Germinal center (tissue), 1 donor: ENCODE measurements around the gene MYO10.

ENCODE experiments used
- DNase-seq: peaks from one replicate; pipeline ENCODE4 v3.0.0; 2012; ENCODE audit warnings: mixed read lengths, low spot score

Gene MYO10

DNA sequence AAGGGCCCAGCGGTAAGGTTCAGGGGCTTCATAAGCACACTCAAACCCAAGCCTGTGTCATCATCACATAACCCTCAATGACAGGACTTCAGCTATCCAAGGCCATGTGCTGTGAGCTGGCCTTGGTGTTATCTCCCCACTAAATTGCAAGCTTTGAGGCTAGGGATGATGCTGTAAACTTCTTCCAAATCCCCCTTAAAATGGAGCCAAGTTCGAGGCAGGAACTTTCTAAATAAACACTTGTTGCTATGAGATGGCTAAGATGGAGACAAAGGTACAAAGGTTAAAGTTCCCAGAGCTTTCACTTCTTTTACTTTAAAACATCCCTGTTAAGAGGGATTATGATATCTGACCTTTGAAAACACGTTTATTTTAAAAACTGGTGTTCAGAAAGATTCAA, 123.6 kb downstream of the MYO10 start:
- DNase-seq: no peak

DNA sequence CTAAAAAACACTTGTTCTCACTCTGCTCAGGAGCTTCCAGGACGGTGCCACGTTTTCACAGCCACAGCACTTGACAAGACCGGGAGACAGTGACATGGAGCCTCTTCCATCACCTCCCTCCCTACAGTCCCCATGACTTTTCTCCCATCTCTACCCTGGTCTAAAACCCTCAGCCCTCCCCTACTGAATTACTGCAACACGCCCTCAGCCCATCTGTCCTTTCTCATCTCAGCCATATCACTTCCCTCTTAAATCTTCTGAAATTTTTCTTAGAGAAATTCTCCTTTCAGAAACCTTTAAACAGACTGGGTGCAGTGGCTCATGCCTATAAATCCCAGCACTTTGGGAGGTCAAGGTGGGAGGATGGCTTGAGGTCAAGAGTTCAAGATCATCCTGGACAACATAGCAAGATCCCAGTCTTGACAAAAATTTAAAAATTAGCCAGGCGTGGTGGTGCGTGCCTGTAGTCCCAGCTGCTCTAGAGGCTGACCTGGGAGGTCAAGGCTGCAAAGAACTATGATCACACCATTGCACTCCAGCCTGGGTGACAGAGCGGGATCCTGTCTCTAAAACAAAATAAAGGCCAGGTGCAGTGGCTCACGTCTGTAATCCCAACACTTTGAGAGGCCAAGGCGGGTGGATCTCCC, 125.8 kb downstream of the MYO10 start:
- no peak for DNase-seq

DNA sequence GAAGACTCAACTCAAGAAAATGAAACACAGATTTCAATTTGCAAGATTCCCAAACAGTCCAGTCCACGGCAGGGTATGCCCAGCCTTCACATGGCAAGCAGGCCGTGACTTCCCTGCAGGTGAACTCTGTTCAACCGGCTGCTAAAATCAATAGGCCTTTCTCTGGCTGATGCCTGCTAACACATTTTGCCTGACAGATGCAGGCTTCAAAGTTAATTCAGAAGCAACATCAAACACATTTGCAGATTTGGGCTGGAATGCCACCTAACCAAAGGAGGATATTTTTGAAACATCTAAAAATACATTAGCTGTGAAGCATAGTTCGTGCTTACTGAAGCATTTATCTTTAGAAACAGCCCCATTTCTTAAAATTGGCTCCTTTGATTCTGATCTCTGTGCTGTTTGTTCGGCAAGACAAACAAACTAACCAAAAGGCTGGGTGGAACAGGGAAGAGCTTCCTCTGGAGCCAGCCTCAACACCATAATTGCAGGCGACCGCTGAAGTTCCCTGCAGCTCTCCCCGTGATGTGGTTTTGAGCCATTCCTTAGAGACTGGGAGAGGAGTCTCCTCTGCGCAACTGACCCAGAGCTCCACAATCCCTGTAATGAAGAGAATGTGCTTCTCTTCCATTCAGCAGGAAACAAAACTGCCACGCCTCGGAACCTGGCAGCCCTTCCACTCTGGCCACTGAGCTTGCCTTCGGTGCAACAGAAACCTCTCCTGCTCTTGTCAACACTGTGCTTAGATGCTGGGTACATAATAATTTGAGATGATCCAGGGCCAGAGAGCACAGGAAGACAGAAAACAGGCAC, 126.5 kb downstream of the MYO10 start:
- no peak for DNase-seq

DNA sequence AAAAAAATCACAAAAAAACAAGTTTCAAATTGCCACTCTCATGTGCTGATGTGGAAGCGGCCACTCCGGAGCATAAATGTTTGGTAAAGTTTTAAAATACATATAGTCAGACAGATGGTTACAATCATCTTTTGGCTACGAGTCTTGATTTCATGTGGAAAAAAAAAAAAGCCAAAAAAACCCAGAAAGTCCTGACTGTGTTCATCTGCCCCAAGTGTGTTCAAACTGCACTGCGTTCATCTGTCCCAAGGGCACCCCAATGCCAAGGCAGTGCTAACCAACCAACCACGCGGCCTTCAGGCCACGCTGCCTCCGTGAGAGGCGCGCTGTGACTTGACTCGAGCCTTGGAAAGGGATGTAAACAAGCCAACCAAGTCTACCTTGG, 127.1 kb downstream of the MYO10 start:
- DNase-seq: no peak

DNA sequence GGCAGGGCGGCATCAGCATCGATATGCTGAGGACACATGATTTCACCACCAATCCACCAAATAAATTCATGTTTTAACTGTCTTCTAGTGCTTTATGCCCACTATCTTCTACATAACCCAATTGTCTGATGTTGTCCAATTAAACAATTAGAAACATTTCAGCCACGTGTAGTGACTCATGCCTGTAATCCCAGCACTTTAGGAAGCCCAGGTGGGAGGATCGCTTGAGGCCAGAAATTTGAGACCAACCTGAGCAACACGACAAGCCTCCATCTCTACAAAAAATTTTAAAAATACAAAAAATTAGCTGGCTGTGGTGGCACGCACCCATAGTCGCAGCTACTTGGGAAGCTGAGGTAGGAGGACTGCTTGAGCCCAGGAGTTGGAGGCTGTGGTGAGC, 128.1 kb downstream of the MYO10 start:
- DNase-seq: no peak

DNA sequence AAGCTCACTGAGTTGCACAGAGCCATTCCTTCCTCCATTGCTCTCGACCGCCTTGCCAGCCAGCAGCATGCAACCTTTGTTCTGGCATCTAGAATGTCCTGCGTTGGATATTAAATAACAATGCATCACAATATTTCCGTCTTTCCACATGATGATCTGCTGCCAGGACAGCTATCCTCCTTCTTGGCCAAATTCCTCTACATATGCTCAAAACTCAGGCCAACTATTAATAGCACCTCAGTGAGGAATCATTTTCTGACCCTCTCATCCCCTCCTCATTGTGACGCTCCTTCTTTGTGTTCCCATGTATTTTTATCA, 128.6 kb downstream of the MYO10 start:
- DNase-seq: no peak

DNA sequence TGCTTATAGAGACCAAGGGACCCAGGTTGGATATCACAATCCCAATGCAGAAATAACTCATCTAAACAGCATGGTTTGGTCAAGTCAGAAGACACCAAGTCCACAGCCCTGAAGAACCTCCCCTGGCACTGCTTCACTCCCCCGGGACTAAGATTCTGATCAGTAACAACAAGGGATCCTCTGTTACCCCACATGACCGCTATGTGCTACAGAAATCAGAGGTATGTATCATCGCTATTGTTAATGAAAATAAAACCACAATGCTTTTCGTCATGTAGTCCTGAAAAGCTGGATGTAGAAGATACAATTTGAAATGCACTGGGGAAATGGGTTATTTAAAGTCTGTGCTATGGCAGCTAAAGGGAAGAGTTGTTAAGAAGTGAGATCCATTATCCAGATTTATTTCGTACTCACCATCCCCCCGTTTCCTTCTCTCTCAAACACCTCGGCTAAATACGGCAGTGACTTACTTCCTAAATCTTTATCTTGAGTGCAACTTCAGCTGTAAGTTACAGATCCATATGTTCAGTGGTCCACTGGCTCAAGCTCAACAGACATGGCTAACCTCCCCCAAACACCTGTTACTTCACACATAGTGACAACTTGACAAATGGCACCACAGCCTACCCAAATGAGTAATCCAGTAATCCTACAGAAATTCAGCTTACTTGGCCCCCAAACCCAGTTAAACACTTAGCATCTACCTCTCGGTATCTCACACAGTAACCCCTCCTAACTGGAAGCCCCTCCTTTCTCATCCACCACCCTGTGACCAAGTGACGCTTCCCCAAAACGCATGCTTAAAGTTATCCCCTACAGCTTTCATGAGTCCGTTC, 129.2 kb downstream of the MYO10 start:
- no peak for DNase-seq

DNA sequence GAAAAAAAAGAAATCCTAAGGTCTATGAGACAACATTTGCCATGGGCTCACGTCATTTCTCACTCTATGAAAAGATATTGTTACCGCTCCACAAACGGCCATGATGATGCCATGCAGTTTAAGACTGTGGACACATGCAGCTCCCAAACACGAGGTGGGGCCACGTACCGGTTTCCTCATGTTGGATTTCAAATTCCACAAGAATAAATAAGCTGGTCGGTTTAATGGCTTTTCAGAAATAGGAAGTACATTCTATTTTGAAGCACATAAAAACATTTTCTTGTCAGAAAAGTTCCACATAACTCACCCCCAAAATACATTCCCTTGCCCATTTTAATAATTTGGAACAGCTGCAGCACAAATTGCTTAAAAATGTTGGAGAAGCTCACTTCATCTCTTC, 130.6 kb downstream of the MYO10 start:
- DNase-seq: no peak

DNA sequence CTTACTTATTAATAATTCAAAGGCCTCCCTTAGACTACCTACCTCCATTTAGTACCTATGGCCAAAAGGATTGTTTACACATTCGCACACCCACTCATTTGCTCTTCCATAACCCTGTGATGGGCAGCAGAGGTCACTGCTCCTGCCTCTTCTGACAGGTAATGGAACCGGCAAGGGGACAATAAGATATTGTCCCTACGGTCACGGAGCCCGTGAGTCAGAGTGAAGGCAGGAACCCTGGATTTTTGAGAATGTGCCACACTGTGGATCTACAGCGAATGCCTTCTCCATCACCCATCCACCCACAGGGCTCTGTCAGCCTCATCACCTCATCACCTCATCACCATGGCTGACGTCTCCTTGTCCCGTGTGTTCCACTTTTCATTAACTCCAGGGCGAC, 132.3 kb downstream of the MYO10 start:
- no peak for DNase-seq

DNA sequence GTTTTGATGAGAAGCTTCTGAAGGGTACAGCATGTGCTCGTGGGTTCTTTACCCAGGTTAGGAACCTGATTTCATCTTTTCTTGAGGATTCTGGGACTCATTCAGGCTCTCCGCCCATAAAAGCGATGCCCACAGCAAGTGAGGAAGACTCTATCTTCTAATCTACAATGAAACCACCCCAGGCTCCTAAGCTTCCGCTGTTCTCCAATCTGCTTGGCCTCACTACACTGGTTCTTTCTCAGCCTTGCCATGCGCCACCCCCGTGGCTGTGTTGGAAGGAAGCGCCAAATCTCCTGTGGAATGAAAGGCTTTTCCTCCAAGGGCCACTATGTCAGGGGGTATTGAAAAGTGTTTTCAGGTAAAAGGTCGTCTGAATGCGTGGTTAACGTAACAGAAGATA, 135.6 kb downstream of the MYO10 start:
- no peak for DNase-seq

DNA sequence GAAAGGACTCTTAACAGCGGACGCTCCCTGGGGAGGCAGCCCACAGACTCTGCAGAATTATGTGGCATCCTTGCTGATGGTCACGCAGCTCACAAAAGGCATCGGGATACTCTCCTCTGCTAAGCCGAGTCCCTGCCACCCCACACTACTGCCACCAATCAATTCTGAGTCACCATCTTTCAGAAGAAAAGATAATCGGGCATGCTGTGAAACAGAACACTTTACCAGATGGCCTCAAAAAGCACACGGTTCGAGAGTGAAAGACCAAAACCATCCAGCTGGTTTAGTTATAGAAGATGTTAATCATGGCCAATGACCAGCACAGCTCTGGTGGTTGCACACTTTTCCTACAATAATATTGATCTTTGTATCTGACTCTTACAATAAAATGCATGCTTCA, 136.3 kb downstream of the MYO10 start:
- no peak for DNase-seq

DNA sequence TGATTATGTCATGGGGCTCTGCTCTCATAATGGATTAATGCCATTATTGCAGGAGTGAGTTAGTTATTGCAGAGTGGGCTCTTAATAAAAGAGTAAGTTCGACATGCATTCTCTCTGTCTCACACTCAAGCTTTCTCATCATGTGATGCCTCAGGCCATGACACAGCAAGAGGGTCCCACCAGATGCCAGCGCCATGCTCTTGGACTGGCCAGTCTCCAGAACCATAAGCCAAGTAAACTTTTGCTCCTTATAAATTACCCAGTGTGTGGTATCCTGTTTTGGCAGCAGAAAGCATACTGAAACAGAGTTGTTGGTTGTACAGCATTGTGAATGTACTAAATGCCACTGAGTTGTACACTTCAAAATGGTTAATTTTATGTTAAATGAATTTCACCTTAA, 138.1 kb downstream of the MYO10 start:
- DNase-seq: no peak

DNA sequence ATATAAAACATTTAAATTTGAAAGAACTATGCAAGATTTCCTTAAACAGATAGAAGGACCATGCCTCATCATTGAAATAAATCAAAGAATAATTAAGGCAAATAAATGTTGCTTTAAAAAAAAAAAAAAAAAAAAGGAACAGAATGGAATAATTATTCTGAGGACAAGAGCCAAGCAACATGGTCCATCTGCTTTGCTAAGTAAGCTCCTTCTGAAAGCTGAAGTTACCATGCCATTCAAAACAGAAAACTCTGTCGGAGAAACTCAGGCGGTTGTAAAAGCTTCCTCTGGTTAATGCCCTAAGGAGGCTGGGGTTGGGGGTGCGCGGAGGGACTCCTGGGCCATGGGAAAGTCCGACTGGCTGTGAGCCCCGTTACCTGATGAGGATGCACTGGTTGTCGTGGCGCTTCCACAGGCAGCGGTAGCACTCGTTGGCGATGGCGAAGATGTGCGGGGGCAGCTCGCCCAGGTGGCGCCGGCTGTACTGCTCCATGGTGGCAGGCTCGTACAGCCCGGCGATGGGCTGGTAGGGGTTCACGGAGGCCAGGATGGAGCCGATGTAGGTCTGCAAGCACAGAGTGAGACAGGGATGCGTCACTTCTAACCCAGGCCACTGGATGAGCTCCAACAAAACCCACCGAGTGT, 141.7 kb downstream of the MYO10 start:
- DNase-seq: no peak

DNA sequence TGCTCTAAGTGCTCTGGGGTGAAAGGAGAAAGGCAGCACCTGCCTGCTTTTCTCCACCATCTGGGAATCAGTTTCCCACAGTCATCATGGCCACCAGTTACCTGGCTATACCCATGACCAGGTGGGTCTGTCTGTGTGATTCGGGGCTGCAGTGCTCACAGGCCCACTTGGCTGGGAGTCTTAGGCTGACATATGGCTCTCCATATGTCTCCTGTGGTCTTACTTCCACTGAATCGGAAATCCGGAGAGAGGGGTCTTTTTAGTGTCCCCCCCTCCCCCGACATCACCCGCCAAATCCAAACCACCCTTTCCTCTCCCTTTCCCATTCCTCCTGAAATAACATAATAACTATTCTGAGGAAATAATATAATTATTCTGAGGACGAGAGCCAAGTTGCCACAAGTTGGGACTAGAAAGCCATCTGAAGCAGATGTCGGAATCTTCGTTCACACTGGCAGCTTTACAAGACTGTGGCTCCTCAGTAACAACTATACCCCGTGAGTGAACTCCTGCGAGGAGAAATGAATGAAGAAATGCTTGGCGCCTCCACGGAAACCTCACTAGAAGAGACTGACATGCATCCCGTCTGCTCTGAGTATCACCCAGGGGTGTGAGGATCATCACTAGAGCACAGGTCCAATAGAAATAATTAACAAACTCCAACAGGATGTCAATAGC, 143.4 kb downstream of the MYO10 start:
- no peak for DNase-seq

DNA sequence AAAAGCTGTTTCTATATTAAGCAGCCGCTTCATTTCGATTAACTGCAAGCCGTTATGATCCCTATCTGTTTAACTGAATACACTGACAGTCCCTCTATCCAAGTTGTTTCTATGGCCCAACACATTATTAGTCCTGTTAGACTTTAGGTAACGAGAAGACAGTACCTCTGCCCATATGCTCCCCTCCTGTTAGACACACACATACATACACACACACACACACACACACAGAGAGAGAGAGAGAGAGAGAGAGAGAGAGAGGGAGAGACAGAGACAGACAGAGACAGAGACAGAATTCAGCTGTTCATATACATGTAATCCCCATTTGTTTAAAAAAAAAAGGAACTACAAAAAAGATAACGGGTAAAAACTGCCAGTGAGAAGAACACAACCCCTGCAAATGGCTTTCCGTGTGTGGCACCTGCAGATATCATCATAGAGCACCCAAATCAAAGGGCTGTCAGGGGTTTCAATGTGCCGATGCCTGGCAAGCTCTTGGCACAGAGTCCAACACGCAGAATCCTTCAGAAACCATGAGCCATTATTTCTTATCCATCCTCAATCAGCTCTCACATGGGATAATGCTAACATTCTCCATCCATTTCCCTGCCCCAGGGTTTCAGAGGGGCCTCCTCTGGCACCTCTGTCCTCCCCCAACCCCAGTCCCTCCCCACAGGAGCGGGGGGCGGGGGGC, 144.0 kb downstream of the MYO10 start:
- DNase-seq: no peak

DNA sequence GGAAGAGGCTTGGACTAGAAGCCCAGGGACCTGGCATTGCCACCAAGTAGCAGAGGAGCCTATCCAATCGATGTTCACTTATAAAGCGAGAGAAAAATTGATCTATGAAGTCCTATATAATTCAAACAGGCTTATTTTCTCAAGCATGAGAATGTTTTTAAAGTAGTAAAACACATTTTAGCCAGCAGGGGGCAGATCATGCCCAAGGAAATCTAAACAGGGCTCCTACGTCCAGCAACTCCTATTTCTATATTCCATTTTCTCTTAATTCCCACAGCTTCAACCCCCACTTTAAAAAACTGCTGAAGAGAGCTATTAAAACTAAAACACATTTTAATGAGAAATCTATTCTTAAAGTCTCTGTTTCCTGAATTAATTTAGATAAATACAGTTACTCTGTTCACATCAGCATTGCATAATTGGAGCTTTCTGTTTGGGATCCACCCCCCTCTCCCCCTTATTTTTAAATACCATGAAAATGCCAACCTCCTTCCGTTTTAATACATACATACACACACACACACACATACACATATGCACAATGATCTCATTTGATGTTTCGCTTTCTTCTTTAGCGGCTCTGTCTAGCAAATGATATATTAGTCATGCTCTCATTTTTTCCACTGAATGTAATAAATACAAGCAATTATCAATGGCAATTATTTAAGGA, 144.9 kb downstream of the MYO10 start:
- DNase-seq: peak; percentile 43

DNA sequence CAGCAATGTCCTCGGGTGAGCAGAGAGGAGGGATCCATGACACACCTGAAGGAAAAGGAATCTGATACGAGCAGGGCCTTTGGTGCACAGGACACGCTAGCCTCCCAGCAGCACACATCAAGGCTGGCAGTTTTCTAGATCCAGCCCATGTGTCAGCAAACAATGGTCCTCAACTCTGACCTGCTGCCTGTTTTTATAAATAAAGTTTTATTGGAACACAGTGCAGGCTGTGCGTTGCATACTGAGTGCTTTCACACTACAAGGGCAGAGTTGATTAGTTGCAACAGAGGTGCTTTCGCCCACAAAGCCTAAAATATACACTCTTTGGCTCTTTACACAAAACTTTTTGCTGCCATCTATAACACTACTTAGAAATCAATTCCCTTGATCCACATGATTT, 147.1 kb downstream of the MYO10 start:
- no peak for DNase-seq

DNA sequence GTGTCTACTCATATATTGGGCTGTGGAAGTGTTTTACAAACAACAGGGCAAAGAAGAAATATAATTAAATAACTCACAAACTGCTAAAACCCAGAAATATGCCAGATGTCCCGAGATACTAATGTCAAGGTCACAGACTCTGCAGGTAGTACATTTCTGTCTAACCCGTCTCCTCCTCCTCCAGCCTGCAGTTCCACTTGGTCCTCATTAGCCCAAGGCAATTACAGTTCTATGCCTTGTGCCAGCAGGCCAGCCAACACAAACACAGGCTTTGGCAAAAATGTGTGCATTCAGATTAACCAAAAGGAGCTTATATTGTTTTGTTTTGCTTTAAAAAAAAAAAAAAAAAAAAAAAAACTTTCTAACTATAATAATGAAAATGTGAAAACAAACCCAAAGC, 148.8 kb downstream of the MYO10 start:
- DNase-seq: no peak

DNA sequence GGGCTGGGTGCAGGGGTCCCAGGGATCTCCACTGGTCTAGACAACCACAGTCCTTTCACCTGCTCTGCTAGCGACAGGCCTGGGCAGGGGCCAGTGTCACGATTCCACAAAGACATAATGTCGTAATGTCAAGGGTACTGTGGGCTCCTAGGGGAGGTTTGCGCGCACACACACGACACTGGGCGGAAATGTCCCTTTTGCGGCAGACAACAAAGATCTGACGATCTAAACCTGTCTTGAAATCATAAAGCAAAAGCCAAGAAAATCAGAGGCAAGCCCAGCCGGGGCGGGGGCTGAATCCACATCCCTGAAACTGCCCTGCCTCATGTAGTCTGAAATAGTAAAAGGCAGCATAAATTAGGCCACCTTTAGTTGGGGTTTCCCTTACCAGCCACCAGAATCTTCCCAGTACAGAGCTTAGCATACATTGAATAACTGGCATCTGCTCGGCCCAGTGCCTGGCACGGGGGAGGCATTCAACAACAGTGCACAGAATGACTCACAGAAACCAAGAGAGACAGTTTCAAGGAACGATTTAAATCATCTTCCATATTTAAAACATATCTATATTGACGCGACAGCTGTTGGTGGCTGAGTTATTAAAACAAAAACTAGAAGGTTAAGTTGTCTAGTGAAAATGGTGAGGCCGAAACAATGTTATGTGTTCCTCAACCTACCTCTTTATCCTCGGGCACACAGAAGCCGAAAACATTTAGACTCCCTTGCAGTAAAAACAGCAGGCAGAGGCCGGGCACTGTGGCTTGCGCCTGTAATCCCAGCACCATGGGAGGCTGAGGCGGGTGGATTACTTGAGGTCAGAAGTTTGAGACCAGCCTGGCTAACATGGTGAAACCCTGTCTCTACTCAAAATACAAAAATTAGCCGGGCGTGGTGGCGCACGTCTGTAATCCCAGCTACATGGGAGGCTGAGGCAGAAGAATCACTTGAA, 151.0 kb downstream of the MYO10 start:
- no peak for DNase-seq

DNA sequence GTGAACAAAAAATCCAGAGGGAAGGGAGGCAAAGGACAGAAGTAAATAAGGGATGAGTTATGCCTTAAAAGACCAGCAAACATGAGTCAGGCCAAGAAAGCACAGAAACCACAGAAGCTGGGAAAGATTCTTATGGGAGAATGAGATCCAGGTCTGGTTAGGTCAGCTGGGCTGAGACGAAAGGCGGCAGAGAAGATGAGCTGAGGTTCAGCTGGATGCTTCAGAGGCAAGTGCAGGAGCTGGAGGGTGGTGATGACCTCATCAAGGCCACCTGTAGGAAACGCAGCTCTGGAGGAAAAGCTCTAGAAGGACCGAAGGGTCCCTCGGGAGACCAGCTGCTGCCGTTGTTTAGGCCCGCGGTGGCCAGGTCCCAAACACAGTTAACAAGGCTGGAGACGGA, 152.0 kb downstream of the MYO10 start:
- no peak for DNase-seq
